Esophagus (tissue), 2 donors: ENCODE measurements around the gene FAM13A. TPM values are rescaled to one million over a fixed set of nuclear protein-coding genes. Genes with fewer than 3 reads are reported as not detected.

Experiments used
- H3K27ac ChIP-seq, 2 donors: one replicate each; pipeline ENCODE4 v1.5.1; 2013; ENCODE audit warnings: low read depth in 2 of 2, mild to moderate bottlenecking in 2 of 2, inconsistent platforms in 1 of 2, low read length in 1 of 2, moderate library complexity in 1 of 2
- H3K27me3 ChIP-seq, 2 donors: one replicate each; pipeline ENCODE4 v1.6.1; 2013; ENCODE audit warnings: low read length in 2 of 2, control low read depth in 1 of 2, mild to moderate bottlenecking in 1 of 2; ENCODE audit not compliant: insufficient read depth in 2 of 2, control insufficient read depth in 1 of 2
- H3K36me3 ChIP-seq, 2 donors: one replicate each; pipeline ENCODE4 v1.6.1; 2013; ENCODE audit warnings: low read length in 1 of 2; ENCODE audit not compliant: control insufficient read depth in 2 of 2, insufficient read depth in 2 of 2
- H3K4me1 ChIP-seq, 2 donors: one replicate each; pipeline ENCODE4 v1.6.1; 2013; ENCODE audit warnings: low read length in 1 of 2; ENCODE audit not compliant: control insufficient read depth in 2 of 2, insufficient read depth in 2 of 2
- H3K4me3 ChIP-seq, 2 donors: one replicate each; pipeline ENCODE4 v1.5.1; 2013; ENCODE audit warnings: low read length in 2 of 2, mild to moderate bottlenecking in 2 of 2, low read depth in 1 of 2, moderate library complexity in 1 of 2
- H3K9me3 ChIP-seq, 2 donors: one replicate each; pipeline ENCODE4 v1.6.1; 2013; ENCODE audit warnings: mild to moderate bottlenecking in 2 of 2, low read depth in 1 of 2, low read length in 1 of 2, moderate library complexity in 1 of 2; ENCODE audit not compliant: control insufficient read depth in 2 of 2, insufficient read depth in 1 of 2
- WGBS, 2 donors: extraction: QIAGEN DNeasy Blood & Tissue Kit; methylation state at CpG; one replicate each; pipeline ENCODE4 v1.1.7; 2013; 5-methylcytosine and 5-hydroxymethylcytosine counted together
- polyA plus RNA-seq, 2 donors: library from polyadenylated mRNA; stranded (reverse); fragments of 200-250 nt; gene quantifications; one replicate each; pipeline ENCODE4 v1.2.3, GENCODE V29; 2013
- donor health status: healthy with polysubstance abuse.
- donor health status: Bipolar disorder and iron deficiency.

Gene FAM13A
- polyA plus RNA-seq, 2 donors = 2.5 to 2.7 TPM

DNA sequence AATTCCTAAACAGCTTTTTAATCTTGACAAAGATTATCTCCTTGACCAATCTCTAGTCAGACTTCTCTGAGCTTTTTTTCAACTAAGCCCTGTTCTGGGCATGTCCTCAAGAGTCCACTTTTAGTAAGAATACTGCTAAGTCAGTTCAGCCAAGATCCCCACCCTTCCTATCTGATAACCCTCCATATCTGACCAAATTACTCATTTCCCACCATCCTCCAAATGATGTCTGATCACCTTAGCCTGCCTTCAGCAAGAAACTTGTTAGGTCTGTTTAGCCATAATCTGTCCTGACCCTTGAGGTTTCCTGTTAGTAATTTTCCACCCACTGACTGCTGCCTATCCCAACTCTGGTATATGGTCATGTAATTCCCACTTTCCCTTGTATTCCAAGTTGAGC, 65.2 kb downstream of the FAM13A start:
- no peaks in the 10 kb centered on the region for H3K27me3 ChIP-seq
- H3K27ac ChIP-seq = no peak overlapping the region
- no peak overlapping the region for H3K4me3 ChIP-seq
- H3K9me3 ChIP-seq = no peaks in the 10 kb centered on the region
- H3K4me1 ChIP-seq = no peaks in the 10 kb centered on the region
- peaks cover 0 to 3% of the 10 kb centered on the region in 2 donors for H3K36me3 ChIP-seq

DNA sequence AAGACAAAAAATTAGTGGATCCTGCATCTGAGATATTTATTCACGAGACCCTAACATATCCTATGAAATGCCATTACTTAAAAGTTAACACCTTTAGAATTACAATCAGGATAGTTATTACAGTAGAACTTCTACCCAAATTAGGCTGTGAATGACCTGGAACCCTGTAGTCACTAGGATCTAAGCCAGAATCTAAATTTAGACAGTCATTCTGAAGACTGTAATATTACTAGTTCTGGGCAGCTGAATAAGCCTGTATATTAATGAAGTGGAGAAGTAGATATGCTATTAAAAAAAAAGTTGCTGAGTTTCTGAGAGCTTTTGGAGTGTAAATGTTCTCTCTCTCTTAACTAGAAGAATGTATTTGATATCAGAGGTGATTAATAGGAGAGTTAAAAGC, 67.0 kb downstream of the FAM13A start:
- H3K36me3 ChIP-seq = peaks cover 0 to 3% of the 10 kb centered on the region in 2 donors
- no peak overlapping the region for H3K27ac ChIP-seq
- WGBS, 2 donors = 84 to 88% methylated on average over 1 of the region's 1 CpG

DNA sequence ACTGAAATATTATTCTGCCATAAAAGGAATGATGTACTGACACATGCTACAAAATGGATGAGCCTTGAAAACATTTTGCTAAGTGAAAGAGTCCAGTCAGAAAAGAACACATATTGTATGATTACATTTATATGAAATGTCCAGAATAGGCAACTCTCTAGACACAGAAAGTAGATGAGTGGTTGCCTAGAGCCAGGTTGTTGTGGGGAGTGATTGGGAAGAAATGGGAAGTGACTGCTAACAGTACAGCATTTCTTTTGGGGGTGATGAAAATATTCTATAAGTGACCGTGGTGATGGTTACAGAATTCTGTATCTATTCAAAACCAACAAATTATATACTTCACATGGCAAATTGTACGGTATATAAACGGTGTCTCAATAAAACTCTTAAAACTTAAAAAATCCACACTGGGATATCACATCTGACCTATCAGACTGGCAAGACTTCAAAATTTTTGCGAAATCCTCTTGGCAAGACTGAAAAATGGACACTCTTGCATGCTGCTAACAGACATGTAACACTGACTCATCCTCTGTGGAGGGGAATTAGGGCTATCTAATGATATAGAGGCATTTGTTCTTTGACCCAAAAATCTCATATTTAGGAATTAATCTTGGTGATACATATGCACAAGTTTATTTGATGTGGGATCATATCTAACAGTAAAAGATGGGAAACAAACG, 71.8 kb downstream of the FAM13A start:
- Histone ChIP-seq H3K4me3 (no peak overlapping the region), H3K27me3 (no peaks in the 10 kb centered on the region), H3K9me3 (no peaks in the 10 kb centered on the region), H3K27ac (no peak overlapping the region), H3K4me1 (no peaks in the 10 kb centered on the region), H3K36me3 (no peaks in the 10 kb centered on the region)
- WGBS, 2 donors = 86% methylated on average over 5 of the region's 5 CpGs

More for the DNA sequence above, 67.0 kb downstream of the FAM13A start:
- no peaks in the 10 kb centered on the region for H3K4me1 ChIP-seq
- H3K4me3 ChIP-seq = no peak overlapping the region
- no peaks in the 10 kb centered on the region for H3K9me3 ChIP-seq
- no peaks in the 10 kb centered on the region for H3K27me3 ChIP-seq

- no peaks in the 10 kb centered on the region for H3K27me3 ChIP-seq
- H3K4me1 ChIP-seq = no peaks in the 10 kb centered on the region
- no peaks in the 10 kb centered on the region for H3K36me3 ChIP-seq
- no peak overlapping the region for H3K27ac ChIP-seq
- no peaks in the 10 kb centered on the region for H3K9me3 ChIP-seq
- H3K4me3 ChIP-seq = no peak overlapping the region
Measured at GRCh38 chr4:88982757-88983156, 74.2 kb downstream of the FAM13A start.

- Histone ChIP-seq H3K9me3 (no peaks in the 10 kb centered on the region), H3K27ac (no peak overlapping the region), H3K4me3 (no peak overlapping the region), H3K4me1 (no peaks in the 10 kb centered on the region), H3K27me3 (no peaks in the 10 kb centered on the region), H3K36me3 (no peaks in the 10 kb centered on the region)
- 89 to 92% methylated on average over 2 of the region's 2 CpGs for WGBS, 2 donors
Measured at GRCh38 chr4:88981993-88982392, 75.0 kb downstream of the FAM13A start.

- Histone ChIP-seq H3K27ac (no peak overlapping the region), H3K4me1 (no peaks in the 10 kb centered on the region), H3K36me3 (no peaks in the 10 kb centered on the region), H3K9me3 (no peaks in the 10 kb centered on the region), H3K27me3 (no peaks in the 10 kb centered on the region), H3K4me3 (no peak overlapping the region)
- WGBS, 2 donors = 81 to 88% methylated on average over 2 of the region's 2 CpGs
Measured at GRCh38 chr4:88981556-88981955, 75.4 kb downstream of the FAM13A start.

DNA sequence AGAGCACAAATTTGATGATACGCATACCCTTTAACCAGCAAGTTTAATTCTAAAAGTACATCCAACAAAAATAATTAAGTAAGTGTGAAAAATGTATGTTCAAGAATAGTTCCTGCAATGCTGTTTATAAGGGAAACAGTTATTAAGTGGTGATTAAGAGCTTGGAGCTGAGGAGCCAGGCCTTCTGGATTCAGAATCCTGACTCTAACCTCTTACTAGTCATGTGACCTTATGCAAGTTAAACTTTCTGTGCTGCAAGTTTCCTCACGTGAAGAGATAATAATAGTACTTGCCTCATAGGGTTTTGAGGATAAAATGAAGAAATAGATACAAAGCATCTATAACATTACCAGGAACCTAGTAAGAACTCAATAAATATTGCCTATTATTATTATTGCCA, 77.7 kb downstream of the FAM13A start:
- H3K4me3 ChIP-seq = no peak overlapping the region
- H3K36me3 ChIP-seq = no peaks in the 10 kb centered on the region
- no peaks in the 10 kb centered on the region for H3K4me1 ChIP-seq
- no peaks in the 10 kb centered on the region for H3K27me3 ChIP-seq
- H3K9me3 ChIP-seq = no peaks in the 10 kb centered on the region
- H3K27ac ChIP-seq = no peak overlapping the region
- WGBS, 2 donors = 75 to 76% methylated on average over 2 of the region's 2 CpGs

GRCh38 chr4:88976775-88977035, 80.3 kb downstream of the FAM13A start:
- Histone ChIP-seq H3K4me1 (no peaks in the 10 kb centered on the region), H3K36me3 (no peaks in the 10 kb centered on the region), H3K4me3 (no peak overlapping the region), H3K9me3 (no peaks in the 10 kb centered on the region), H3K27ac (no peak overlapping the region), H3K27me3 (no peaks in the 10 kb centered on the region)

DNA sequence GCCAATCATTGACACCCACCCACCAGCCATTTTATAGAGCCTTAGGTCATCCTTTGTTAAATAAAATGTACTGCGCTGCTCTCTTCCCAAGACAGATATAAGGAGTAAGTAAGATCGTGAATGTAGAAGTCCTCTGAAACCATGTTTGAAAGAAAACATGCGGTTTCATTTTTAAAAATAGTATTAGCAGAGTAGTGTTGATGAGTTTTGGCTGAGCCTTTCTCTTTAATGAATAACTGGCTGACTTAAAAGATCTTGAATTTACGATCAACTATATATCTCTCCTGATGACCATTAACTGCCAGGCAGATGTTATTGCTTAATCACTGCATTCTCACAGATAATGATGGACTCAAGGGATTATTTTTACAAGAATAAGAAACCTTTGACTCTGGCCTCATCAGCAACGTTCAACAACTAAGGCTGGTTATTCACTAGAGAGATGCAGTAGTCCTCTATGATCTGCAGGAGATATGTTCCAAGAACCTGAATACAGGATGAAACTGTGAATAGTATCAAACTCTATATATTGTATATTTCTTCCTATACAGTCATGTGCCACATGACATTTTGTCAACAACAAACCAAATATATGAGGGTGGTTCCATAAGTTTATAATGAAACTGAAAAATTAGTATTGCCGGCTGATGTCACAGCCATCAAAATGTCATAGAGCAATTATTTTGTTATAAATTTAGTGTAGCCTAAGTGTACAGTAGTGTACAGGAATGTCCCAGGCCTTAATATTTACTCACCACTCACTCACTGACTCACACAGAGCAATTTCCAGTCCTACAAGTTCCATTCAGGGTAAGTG, 80.8 kb downstream of the FAM13A start:
- no peaks in the 10 kb centered on the region for H3K27me3 ChIP-seq
- WGBS, 2 donors = 76 to 88% methylated on average over 6 of the region's 6 CpGs
- H3K4me1 ChIP-seq = no peaks in the 10 kb centered on the region
- H3K4me3 ChIP-seq = no peak overlapping the region
- H3K36me3 ChIP-seq = no peaks in the 10 kb centered on the region
- no peaks in the 10 kb centered on the region for H3K9me3 ChIP-seq
- no peak overlapping the region for H3K27ac ChIP-seq

GRCh38 chr4:88971536-88971935, 85.4 kb downstream of the FAM13A start:
- no peaks in the 10 kb centered on the region for H3K36me3 ChIP-seq
- no peaks in the 10 kb centered on the region for H3K4me1 ChIP-seq
- WGBS, 2 donors = 94 to 100% methylated on average over 1 of the region's 1 CpG
- H3K27ac ChIP-seq = no peak overlapping the region
- H3K4me3 ChIP-seq = no peak overlapping the region
- no peaks in the 10 kb centered on the region for H3K9me3 ChIP-seq
- no peaks in the 10 kb centered on the region for H3K27me3 ChIP-seq
